Esophagus muscularis mucosa (tissue), 3 donors: ENCODE data around the gene ATP6V1F.

Experiments
- POLR2A ChIP-seq: fragments of 450-650 bp; IDR thresholded peaks from one replicate; pipeline ENCODE4 v1.6.1; 2017; ENCODE audit warnings: antibody characterized with exemption, moderate library complexity, mild to moderate bottlenecking, low read depth
- POLR2AphosphoS5 ChIP-seq, 2 donors: sonication (generic); formaldehyde crosslinking; IDR thresholded peaks; one replicate each; pipeline ENCODE4 v1.6.1; 2017; ENCODE audit warnings: antibody characterized with exemption in 2 of 2
- TF ChIP-seq, protein P1 (sequence below), 3 experiments: fragments of 200-600 bp in 2 of 3; fragments of 450-650 bp in 1 of 3; sonication (generic) in 2 of 3; IDR thresholded peaks; one replicate each; pipeline ENCODE4 v1.5.1; 2017 to 2019; ENCODE audit warnings: antibody characterized with exemption in 3 of 3, mild to moderate bottlenecking in 2 of 3, moderate library complexity in 1 of 3

DNA sequence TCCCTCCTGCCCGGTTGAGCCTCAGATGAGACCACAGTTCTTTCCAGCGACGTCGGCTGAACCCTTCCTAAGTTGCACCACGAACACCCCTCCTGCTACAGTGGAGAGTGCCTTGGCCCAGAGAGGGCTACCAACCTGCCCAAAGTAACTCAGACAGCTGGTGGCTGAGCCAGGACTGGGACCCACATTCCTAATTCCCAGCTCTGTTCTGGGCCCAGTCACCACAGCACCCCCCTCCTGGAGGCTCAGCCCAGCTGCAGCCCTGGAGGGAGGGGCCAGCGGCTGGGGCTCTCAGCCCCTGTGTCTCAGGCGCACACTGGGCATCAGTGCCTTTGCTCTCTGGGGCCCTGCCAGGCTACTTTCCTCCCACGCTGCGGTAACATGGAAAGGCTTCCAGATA, 10.6 kb downstream of the ATP6V1F start:
- TF ChIP-seq, protein P1, sequence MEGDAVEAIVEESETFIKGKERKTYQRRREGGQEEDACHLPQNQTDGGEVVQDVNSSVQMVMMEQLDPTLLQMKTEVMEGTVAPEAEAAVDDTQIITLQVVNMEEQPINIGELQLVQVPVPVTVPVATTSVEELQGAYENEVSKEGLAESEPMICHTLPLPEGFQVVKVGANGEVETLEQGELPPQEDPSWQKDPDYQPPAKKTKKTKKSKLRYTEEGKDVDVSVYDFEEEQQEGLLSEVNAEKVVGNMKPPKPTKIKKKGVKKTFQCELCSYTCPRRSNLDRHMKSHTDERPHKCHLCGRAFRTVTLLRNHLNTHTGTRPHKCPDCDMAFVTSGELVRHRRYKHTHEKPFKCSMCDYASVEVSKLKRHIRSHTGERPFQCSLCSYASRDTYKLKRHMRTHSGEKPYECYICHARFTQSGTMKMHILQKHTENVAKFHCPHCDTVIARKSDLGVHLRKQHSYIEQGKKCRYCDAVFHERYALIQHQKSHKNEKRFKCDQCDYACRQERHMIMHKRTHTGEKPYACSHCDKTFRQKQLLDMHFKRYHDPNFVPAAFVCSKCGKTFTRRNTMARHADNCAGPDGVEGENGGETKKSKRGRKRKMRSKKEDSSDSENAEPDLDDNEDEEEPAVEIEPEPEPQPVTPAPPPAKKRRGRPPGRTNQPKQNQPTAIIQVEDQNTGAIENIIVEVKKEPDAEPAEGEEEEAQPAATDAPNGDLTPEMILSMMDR (IDR thresholded peaks at IDR 0.05): no peak
- TF ChIP-seq POLR2AphosphoS5 (IDR thresholded peaks at IDR 0.05) (no peak), POLR2A (no peak)
